ENCODE measurements around the gene CLCNKB.
A peak's percentile ranks its signal among the peaks of the same experiment; 100 is the strongest.
"Not testable (repeated sequence)": the region's sequence is repeated elsewhere in the genome, so short reads cannot be mapped to it uniquely, and the experiment has no call there.

Gene CLCNKB

GRCh38 chr1:16015960-16016901, 27.4 kb upstream of the CLCNKB start:
- no peak for DNase-seq

GRCh38 chr1:16017076-16017460, 26.5 kb upstream of the CLCNKB start:
- DNase-seq = no peak

DNA sequence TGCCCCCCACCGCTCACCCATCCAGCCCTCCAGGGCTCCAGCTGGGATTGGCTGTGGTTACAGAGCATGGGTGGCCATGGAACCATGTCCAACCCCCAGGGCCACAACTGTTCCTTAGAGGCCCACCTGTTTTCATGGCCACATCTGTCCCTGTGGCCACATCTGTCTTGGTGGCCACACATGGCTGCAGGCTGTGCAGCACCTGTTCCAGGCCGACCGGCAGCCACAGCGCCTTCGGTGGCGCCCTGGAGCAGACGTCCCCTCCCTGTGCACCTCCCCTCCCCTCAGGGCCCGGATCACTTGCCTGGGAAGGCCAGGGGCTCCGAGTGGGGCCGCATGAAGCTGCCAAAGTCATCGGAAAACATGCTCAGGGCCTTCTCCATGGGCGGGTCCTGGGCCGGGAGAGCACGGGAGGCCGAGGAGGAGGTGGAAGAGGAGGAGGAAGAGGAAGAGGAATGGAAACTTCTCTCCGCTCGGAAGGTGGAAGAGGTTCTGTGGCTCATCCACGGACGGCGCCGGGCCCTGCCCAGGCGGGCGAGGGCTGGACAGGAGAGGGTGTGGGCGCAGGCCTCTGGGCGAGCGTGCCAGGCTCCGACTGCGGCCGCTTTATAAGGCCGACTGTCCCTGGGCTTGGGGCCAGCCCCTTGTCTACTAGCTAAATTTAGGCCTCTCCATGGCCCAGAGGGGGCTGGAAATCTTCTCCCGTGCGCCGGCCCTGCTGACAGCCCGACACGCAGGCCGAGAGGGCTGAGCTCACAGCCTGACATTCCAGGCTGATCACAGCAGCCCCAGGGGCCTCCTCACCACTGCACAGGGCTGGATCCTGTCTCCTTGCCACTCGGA, 25.9 kb upstream of the CLCNKB start, which contains the start of gene HSPB7:
HSPB7 (minus strand) TSS at position 583 of the 843 bp plus-strand sequence; CDS start at position 503, 80 bp downstream.
- no peak for DNase-seq

- DNase-seq = no peak
These were observed 25.3 kb upstream of the CLCNKB start for GRCh38 chr1:16018308-16018707.

DNA sequence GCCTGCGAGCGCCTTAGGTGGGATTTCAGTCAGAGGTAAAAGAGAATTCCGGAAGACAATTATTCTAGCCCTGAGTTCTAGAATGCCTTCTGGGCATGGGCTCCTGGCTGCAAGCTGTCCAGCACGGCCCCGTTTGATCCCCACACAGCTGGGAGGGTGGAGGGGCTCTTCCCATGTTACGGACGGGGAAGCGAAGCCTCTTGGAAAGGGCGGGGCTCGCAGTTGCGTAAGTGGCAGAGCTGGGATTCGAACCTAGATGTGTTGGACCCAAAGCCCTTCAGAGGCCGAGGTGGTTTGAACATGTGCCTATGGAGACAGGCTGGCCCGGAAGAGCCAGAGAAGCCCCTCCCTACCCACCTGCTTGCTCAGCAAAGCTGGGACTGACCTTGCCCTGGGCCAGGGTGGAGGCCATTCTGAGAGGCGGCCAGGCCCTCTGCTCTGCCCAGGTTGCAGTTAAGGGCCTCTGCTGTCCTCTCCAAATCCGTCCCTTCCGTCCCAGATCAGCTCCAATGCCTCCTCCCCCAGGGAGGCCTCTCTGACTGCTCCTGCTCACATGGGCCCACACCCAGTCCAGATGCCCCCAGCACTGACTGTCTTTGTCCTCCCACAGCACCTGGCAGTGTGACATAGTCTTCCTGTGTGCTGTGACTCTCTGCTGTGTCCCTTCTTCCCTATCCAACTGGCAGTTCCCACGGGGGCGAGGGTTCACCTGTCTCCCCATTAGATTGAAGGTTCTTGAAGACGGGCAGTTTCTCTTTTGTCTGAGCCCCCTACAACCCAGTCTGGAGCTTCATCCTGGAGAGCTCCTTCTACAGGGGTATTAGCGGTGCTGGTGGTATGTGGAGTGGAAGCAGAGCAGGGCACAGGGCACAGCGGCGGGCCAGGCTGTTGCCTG, 24.6 kb upstream of the CLCNKB start:
- no peak for DNase-seq

- DNase-seq = no peak
These were observed 23.8 kb upstream of the CLCNKB start for GRCh38 chr1:16019644-16020277.

GRCh38 chr1:16020325-16020724, 23.3 kb upstream of the CLCNKB start:
- no peak for DNase-seq

DNA sequence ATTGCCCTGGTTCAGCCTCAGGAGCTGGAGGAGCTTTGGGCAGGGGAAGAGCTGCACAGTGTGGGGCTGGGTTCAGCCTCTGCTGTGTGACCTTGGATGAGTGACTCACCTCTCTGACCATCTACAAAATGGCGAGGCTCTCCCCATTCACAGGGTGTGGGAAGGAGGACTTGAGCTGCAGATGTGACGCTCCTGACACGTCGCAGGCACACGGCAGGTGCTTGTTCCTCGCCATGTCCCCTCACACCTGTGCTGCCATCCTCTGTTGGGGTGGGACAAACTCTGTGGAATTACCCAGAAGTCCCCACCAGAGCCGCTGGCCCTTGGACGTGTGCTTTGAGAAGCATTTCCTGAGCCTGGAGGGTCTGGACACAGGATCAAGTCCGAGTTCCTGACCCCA, 22.7 kb upstream of the CLCNKB start:
- not testable (repeated sequence) for DNase-seq

- DNase-seq = no peak
These were observed 21.9 kb upstream of the CLCNKB start, which contains the start of gene CLCNKA for GRCh38 chr1:16021681-16022080. Gene CLCNKA, plus strand, starts transcription at chr1:16022036. Its CDS starts 584 bp downstream, at chr1:16022620.

DNA sequence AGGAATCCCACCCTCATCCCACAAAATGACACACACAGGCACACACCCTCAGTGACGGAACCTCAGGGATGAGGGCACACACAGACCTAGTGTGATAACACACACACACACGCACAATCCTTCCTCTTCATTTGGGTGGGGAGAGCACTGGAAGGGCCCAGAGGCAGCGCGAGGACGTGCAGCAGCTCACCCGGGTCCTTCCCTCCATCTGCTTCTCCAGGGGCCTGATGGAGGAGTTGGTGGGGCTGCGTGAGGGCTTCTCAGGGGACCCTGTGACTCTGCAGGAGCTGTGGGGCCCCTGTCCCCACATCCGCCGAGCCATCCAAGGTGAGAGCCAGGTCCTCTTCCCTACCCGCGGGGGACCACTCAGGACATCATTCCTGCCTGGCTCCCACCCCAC, 21.2 kb upstream of the CLCNKB start:
- no peak for DNase-seq

DNA sequence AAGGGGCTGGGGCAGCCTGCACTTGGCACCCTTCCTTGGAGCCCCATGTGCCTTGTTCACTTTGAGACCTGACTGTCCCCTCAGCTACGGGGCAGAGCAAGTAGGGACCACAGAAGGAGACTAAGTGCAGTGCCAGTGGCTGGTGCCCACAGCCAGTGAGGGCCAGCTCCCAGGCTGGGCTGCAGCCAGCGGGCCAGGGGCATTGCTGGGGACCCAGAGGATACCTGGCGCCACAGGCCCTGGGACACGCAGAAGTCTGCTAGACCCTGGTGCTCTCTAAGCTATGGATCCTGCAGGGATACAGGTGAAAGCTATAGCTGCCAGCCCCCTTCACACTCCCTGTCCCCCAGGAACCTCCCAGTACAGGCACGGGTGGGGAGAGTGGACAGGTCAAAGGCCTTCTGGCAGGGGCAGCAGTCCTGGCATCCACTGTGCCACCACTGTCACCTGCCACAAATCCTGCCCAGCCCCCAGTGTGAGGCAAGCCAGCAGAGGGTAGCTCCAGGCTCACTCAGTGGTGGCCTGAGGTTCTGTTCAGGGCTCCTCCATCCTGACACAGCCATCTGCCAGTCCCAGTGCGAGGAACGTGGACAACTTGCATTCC, 20.4 kb upstream of the CLCNKB start:
- DNase-seq = no peak

DNA sequence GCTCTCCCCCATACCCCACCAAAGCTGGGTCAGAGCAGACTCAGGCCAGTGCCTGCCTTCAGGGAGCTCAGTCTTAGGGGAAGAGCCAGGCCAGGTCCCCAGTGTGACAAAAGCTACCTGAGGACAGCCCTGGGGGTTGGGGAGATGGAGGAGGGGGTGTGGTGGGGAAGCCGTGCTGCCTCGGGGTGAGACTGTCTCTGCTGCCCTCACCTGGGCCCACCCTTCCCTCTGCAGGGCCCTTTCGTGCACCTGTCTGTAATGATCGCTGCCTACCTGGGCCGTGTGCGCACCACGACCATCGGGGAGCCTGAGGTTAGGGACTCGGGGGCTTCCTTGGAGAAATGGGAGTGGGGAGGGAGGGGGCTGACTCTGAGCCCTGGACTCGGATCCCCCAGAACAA, 17.3 kb upstream of the CLCNKB start:
- DNase-seq = not testable (repeated sequence)

- no peak for DNase-seq
These were observed 16.7 kb upstream of the CLCNKB start for GRCh38 chr1:16026723-16027484.

DNA sequence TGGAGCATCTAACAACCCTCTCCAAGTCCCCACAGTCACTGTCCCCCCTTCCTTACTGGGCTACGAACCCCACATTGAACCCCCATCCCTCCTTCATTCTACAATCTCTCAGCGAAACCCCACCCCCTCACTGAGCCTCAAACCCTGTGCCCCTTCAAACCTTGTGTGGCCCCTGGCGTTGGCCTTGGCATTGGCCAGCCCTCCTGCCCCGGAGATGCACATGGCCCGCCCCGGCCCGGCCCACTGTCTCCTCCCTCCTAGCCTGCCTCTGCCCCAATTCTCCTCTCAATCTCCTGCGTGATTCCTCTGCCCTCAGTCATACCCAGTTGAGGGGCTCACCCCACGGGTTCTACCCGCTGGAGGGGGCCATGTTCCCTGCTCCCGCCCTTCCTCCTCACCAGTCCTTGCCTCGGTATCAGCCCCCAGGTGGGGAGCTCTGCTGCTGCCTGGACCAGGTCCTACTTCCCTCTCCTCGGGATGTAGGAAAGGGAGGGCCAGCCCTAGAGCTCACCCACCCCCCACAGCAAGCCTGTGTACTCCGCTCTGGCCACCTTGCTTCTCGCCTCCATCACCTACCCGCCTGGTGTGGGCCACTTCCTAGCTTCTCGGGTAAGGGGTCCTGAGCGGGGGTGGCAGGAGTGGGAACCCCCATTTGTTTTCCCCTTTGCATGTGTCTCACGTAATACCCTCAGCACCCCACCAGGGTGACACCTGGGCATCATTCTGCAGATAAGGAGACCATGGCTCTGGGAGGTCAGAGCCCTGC, 15.2 kb upstream of the CLCNKB start:
- no peak for DNase-seq

DNA sequence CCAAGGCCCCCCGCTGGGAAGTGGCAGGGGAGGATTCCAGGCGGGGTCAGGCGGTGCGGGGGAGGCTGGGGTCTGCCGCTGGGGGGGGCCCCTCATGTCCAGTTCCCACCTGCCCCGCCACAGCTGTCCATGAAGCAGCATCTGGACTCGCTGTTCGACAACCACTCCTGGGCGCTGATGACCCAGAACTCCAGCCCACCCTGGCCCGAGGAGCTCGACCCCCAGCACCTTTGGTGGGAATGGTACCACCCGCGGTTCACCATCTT, 14.6 kb upstream of the CLCNKB start:
- not testable (repeated sequence) for DNase-seq

DNA sequence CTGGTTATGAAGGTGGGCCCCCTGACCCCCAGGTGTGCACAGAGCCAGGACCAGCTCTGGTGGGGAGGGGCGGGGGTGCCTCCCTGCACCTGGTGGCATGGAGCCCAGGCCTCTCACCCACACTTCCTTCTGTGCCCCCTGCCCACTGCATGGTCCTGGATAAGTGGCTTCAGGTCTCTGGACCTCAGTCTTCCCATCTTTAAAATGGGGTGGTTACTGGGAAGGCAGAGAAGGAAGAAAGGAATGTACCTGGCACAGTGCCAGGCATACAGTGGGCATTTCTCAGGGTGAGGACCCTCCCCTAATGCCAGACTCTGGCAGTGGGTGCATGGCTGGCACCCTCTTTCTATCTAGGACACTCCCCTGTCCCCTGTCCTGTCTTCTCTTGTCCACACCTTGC, 14.3 kb upstream of the CLCNKB start:
- DNase-seq = no peak

DNA sequence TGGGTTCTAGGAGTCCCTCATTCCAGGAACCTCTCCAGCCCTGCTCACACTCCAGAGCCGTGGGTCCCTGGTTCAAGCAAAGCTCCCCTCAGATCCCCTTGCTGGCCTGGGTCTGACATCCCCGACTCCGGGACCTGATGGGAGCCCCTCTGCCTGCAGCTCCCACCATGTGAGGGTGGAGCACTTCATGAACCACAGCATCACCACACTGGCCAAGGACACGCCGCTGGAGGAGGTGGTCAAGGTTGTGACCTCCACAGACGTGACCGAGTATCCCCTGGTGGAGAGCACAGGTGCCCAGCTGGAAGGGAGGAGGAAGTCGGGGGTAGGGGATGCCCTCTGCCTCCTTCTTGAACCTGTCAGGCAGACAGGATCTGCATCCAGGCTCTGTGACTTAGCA, 12.0 kb upstream of the CLCNKB start:
- no peak for DNase-seq

GRCh38 chr1:16032388-16033102, 11.0 kb upstream of the CLCNKB start:
- peak; percentile 65 for DNase-seq

GRCh38 chr1:16033103-16033632, 10.4 kb upstream of the CLCNKB start:
- not testable (repeated sequence) for DNase-seq

Measured in activated CD4-positive, CD25-positive, alpha-beta regulatory T cell treated with anti-CD3 and anti-CD28 coated beads, Interleukin-2, amount 50 U/mL, for 72 hours (primary cell).